HFFc6 (cell line): Measurements from ENCODE around the gene RFPL2. TPM values are rescaled to one million over a fixed set of nuclear protein-coding genes. Genes with fewer than 3 reads are reported as not detected.

Experiments
- DNase-seq: peaks from one replicate; pipeline ENCODE4 v3.0.0-alpha.2; 2018
- H3K27ac Mint-ChIP-seq: 2 replicates; pipeline ENCODE4 v1.8.0; 2020; ENCODE audit warnings: mild to moderate bottlenecking, mixed read lengths
- H3K27me3 Mint-ChIP-seq: 2 replicates; pipeline ENCODE4 v1.8.0; 2021; ENCODE audit warnings: mild to moderate bottlenecking, moderate library complexity, mixed read lengths; ENCODE audit not compliant: insufficient read depth
- H3K36me3 Mint-ChIP-seq: 2 replicates; pipeline ENCODE4 v1.8.0; 2021; ENCODE audit warnings: low read depth, mixed read lengths
- H3K4me1 Mint-ChIP-seq: 2 replicates; pipeline ENCODE4 v1.8.0; 2020; ENCODE audit warnings: low read depth, mixed read lengths
- H3K4me3 Mint-ChIP-seq: 2 replicates; pipeline ENCODE4 v1.8.0; 2020; ENCODE audit warnings: mild to moderate bottlenecking, moderate library complexity, mixed read lengths
- H3K9me3 Mint-ChIP-seq: 2 replicates; pipeline ENCODE4 v1.8.0; 2020; ENCODE audit warnings: mild to moderate bottlenecking, mixed read lengths
- total RNA-seq, 6 experiments: library from RNA; stranded (reverse); fragmentation: NEBNext Ultra II Directional; extraction: Animal tissue kit (Norgen Biotek cat#: 25700); gene quantifications; 2 replicates in 1 of 6; 3 replicates in 5 of 6; pipeline ENCODE4 v1.2.3, GENCODE V29; 2021
- TF ChIP-seq, protein P1 (sequence below): fragments of 200-600 bp; sonication (generic); IDR thresholded peaks from 2 replicates; pipeline ENCODE4 v1.5.0; 2021; ENCODE audit warnings: antibody characterized with exemption, mild to moderate bottlenecking

RFPL2 gene
- total RNA-seq, 6 experiments from 2014 or later, result not detected

DNA sequence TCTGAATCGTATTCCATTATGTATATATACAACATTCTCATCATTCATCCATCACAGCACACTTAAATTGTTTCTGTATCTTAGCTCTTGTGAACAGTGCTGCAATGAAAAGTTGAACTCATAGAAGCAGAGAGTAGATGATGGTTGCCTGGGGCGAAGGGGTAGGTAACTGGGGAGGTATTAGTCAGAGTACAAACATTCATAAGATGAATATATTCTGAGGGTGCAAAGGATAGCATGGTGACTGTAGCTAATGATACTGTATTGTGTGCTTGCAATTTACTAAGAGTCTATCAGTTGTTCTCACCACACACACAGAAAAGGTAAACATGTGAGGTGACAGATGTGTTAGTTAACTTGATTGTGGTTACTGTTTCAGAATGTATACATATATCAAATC lies 12.6 kb upstream of the RFPL2 start:
- H3K9me3 Mint-ChIP-seq, result no peaks in the 10 kb centered on the region
- H3K4me1 Mint-ChIP-seq, result no peaks in the 10 kb centered on the region
- H3K27ac Mint-ChIP-seq, result no peak overlapping the region
- no peak for DNase-seq
- no peaks in the 10 kb centered on the region for H3K36me3 Mint-ChIP-seq
- H3K4me3 Mint-ChIP-seq, result no peak overlapping the region
- peaks cover 8% of the 10 kb centered on the region for H3K27me3 Mint-ChIP-seq
- TF ChIP-seq, protein P1, sequence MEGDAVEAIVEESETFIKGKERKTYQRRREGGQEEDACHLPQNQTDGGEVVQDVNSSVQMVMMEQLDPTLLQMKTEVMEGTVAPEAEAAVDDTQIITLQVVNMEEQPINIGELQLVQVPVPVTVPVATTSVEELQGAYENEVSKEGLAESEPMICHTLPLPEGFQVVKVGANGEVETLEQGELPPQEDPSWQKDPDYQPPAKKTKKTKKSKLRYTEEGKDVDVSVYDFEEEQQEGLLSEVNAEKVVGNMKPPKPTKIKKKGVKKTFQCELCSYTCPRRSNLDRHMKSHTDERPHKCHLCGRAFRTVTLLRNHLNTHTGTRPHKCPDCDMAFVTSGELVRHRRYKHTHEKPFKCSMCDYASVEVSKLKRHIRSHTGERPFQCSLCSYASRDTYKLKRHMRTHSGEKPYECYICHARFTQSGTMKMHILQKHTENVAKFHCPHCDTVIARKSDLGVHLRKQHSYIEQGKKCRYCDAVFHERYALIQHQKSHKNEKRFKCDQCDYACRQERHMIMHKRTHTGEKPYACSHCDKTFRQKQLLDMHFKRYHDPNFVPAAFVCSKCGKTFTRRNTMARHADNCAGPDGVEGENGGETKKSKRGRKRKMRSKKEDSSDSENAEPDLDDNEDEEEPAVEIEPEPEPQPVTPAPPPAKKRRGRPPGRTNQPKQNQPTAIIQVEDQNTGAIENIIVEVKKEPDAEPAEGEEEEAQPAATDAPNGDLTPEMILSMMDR, result no peak

DNA sequence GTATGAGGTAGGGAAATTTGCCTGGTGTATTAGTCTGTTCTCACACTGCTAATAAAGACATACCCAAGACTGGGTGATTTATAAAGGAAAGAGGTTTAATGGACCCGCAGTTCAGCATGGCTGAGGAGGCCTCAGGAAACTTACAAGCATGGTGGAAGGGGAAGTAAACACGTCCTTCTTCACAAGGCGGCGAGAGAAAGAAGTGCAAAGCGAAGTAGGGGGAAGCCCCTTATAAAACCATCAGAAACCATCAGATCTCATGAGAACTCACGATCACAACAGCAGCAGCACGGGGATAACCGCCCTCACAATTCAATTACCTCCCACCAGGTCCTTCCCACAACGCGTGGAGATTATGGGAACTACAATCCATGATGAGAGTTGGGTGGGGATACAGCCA lies 12.0 kb upstream of the RFPL2 start:
- no peak for DNase-seq
- no peak overlapping the region for H3K4me3 Mint-ChIP-seq
- no peaks in the 10 kb centered on the region for H3K4me1 Mint-ChIP-seq
- H3K9me3 Mint-ChIP-seq, result no peaks in the 10 kb centered on the region
- peaks cover 10% of the 10 kb centered on the region for H3K27me3 Mint-ChIP-seq
- no peak overlapping the region for H3K27ac Mint-ChIP-seq
- TF ChIP-seq, protein P1, result no peak
- no peaks in the 10 kb centered on the region for H3K36me3 Mint-ChIP-seq

DNA sequence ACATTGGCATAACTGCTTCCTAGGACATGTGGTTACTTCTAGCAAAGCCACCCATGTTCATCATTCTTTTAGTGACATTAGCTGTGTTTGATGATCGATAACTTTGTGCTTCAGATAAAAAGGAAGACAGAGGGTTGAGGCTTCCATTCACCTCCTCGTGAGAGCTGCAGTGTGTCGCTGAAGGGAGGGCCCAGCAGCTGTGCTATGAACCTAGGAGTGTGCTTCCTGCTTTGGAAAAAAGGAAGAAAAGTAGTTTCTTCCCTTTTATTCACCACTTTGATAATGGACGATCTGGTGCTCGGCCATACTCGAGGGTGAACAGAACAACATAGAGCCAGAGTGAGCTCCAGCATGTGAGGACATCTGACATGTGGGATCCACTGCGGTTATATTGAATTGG lies 6.1 kb upstream of the RFPL2 start:
- no peak overlapping the region for H3K4me3 Mint-ChIP-seq

DNA sequence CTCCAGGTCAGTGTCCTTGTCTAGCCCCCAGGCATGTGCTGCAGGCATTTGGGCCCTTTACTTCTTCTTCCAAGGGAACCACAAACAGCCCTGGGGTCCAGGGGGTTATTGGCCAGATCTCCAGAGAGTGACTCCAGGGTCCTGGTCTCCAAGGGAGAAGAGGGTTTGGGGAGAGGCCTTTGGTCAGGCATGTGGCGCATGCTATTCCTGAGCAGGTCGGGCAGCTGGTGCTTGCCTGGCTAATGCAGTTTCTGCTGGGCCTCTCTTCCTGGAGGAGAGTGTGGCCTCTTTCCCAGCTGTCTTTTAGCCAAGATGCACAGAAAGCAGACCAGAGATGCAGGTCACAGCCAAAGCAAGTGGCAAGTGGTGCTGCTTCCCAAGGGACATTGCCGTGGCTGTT lies 3.8 kb upstream of the RFPL2 start:
- Mint-ChIP-seq H3K27ac (no peak overlapping the region), H3K4me3 (no peak overlapping the region), H3K36me3 (no peaks in the 10 kb centered on the region), H3K27me3 (peaks cover 15% of the 10 kb centered on the region), H3K4me1 (peaks cover 7% of the 10 kb centered on the region), H3K9me3 (no peaks in the 10 kb centered on the region)
- TF ChIP-seq, protein P1, result no peak
- DNase-seq, result no peak

More for the DNA sequence above, 6.1 kb upstream of the RFPL2 start:
- no peaks in the 10 kb centered on the region for H3K4me1 Mint-ChIP-seq
- H3K27ac Mint-ChIP-seq, result no peak overlapping the region
- H3K9me3 Mint-ChIP-seq, result no peaks in the 10 kb centered on the region
- no peak for DNase-seq
- no peaks in the 10 kb centered on the region for H3K36me3 Mint-ChIP-seq
- TF ChIP-seq, protein P1, result no peak
- peaks cover 13% of the 10 kb centered on the region for H3K27me3 Mint-ChIP-seq

DNA sequence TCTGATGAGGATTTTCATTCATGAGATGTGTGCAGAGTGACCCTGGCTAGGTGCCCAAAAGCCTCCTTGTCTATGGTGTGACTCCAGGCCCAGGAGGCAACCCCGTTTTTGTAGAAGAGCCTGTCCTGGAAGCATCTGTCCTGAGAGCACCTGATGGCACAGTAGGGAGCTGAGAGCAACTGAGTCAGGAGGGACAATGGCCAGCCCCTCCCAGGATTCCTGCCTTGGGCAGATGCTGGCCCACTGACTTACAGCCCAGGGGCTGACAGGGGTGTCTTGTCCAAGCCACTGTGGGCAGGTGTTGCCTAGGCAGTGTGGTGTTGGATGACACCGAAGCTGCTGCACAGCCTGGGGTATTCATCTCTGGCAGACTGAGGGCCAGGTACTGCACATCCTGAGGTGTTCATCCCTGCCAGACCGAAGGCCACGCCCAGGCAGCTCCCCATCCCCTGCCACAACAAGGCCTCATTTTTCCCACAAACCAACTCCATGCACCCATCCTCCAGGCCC lies 3.2 kb upstream of the RFPL2 start:
- H3K27ac Mint-ChIP-seq, result no peak overlapping the region
- H3K4me3 Mint-ChIP-seq, result no peak overlapping the region
- peaks cover 7% of the 10 kb centered on the region for H3K4me1 Mint-ChIP-seq
- H3K27me3 Mint-ChIP-seq, result peaks cover 21% of the 10 kb centered on the region
- TF ChIP-seq, protein P1, result no peak
- no peak for DNase-seq
- no peaks in the 10 kb centered on the region for H3K9me3 Mint-ChIP-seq
- H3K36me3 Mint-ChIP-seq, result no peaks in the 10 kb centered on the region
